ENCODE measurements around the gene PRKX.
A peak's percentile ranks its signal among the peaks of the same experiment; 100 is the strongest.
"Not testable (repeated sequence)": the region's sequence is repeated elsewhere in the genome, so short reads cannot be mapped to it uniquely, and the experiment has no call there.

PRKX gene

GRCh38 chrX:3707673-3708274, 5.7 kb downstream of the PRKX start:
- DNase-seq, result not testable (repeated sequence)

DNA sequence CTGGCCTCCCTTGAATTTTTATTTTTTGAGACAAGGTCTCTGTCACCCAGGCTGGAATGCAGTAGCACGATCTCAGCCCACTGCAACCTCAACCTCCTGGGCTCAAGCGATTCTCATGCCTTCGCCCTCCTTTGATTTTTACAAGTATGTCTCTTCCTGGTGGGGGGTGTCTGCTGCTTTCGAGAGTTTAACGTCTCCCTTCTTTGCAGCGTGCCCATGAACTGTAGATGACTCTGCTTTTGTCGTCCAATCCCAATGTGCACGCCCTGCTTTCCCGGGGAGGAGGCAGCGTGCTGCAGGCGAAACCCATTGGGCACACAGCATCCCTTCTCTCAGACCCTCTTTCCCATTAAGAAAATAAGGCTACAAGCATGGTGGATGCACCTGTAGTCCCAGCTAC, 7.0 kb downstream of the PRKX start:
- no peak for DNase-seq

GRCh38 chrX:3703251-3703650, 10.2 kb downstream of the PRKX start:
- DNase-seq, result not testable (repeated sequence)

DNA sequence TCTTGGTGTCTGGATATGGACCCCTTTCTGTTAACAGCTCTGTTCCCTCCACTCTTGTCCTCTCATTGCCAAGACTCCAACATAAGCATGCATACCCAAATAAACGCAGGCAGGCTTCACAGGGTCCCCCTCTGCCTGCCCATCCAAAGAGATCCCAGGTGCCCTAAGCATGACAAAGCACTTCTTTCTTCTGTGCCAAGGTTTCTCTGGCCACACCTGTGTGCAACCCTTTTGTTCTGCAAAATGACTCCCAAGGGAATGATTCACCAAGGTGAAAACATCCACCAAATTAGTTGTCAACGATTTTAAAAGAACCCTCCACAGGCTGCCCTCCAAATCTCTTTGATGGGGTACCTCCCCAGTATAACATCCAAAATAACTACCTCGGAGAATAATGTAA, 11.4 kb downstream of the PRKX start:
- DNase-seq, result not testable (repeated sequence)

DNA sequence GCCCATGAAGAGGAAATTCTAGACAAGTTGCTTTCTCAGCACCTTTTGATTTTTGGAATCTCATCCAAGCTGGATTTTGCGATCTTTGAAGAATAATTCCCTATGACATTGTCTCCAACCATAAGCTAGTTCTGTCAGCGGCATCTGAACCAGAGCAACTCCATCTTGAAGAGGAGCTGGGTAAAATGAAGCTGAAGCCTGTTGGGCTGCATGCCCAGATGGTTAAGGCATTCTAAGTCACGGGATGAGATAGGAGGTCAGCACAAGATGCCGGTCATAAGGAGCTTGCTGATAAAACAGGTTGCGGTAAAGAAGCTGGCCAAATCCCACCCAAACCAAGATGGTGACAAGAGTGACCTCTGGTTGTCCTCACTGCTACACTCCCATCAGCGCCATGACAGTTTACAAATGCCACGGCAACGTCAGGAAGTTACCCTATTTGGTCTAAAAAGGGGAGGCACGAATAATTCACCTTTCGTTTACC, 12.0 kb downstream of the PRKX start:
- DNase-seq, result not testable (repeated sequence)

GRCh38 chrX:3699821-3700381, 13.5 kb downstream of the PRKX start:
- DNase-seq, result no peak

DNA sequence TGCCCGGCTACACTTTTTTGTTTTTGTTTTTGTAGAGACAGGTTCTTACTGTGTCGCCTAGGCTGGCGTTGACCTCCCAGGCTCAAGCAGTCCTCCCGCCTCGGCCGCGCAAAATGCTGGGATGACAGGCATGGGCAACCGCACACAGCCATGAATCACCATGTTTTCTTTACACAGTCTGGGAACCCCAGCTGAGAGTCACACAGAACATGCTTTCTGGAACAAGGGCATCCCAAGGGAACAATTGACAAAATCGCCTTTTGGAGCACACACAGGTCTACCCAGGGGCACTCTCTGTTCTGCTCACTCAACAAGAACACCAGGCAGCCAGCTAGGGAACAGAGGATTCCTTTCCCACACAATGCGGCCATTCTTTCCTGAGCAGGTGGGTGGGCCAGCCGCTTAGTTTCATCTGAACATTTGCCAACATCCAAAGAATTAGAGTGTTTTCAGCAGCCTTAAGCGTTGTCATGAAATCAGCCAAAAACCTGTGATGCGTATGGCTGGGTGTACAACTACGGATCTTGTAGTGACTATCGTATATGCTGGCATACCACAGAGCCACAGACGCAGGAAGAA, 15.7 kb downstream of the PRKX start:
- DNase-seq, result no peak

DNA sequence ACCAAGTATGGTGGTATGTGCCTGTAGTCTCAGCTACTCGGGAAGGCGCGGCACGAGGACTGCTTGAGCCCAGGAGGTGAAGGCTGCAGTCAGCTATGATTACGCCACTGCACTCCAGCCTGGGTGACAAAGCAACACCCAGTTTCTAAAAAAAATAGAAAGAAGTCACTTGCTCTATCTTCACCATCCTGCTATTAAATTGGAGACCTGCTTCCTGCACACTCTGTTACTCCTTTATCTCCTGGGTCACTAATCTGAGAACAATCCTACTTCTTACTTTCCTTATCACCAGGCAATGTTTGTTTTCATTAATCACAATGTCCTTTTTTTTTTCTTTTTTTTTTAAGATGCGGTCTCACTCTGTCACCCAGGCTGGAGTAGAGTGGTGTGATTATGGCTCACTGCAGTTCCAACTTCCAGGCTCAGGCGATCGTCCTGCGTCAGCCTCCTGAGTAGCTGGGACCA, 16.2 kb downstream of the PRKX start:
- no peak for DNase-seq

DNA sequence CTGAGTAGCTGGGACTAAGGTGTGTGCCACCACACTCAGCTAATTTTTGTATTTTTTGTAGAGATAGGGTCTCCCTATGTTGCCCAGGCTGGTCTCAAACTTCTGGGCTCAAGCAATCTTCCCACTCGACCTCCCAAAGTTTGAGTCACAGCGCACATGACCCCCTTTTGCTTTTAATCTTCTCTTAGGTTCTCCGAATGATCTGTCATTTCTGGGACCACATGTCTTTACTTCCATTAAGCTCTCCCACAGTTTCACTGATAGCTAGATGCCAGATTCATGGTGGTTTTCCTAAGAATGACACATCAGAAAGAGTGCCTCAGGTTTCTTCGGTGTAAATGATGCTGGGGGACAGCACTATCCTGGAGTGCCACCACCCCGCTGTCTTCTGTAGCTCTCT, 17.9 kb downstream of the PRKX start:
- no peak for DNase-seq

GRCh38 chrX:3690140-3690539, 23.3 kb downstream of the PRKX start:
- DNase-seq, result no peak

DNA sequence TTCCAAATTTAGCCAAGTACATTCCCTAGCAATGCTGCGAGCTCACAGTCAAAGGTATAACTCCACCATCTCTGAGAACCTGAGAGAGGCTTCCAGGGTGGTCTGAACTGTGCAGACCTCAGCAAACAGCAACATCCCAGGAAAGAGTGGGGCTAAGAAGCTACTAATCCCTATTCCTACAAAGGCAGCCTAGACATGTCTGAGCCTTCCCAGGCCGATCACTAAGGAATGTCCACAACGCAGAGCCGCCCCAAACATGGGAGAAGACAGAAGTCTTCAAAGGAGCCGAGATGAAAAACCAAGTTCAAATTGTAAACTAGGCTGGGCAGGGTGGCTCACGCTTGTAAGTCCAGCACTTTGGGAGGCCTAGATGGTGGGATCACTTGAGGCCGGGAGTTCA, 30.2 kb downstream of the PRKX start:
- not testable (repeated sequence) for DNase-seq

- DNase-seq, result no peak
Measured at GRCh38 chrX:3680459-3680858, 33.0 kb downstream of the PRKX start.

DNA sequence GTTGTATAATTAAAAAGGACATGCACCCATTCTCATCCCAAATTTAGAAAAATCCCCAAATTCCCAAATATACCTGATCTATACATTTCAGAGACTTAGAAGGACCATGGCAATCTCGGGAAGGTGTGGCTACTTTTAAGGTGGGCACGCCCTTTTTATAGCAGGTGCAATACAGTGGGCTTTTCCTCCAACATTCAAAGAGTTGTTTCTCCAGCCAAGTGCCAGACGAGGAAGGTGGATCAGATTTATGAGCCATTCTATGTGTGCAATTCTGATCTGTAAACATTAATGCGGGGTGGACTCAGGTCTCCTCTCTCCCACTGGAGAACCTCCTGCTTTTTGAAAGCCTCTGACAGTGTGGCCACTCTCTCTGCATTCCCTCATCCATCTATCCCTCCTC, 33.8 kb downstream of the PRKX start:
- DNase-seq, result no peak

DNA sequence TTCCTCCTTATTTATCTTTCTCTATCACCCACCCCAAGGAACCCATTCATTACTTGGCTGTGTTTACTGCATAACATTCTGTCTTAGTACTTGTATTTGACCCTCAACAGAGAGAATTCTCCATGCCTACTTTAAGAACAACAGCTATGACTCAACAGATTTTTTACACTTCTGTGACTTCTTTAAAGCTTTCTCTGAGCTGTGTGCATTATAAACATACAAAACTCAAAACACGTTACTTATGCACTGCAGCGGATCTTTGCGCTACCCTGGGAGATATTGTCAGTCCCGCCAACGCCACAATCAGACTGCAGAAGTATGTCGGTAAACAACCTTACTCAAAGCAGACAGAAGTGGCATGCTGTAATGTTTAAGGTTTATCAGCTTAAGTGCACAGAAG, 35.1 kb downstream of the PRKX start:
- DNase-seq, result no peak

DNA sequence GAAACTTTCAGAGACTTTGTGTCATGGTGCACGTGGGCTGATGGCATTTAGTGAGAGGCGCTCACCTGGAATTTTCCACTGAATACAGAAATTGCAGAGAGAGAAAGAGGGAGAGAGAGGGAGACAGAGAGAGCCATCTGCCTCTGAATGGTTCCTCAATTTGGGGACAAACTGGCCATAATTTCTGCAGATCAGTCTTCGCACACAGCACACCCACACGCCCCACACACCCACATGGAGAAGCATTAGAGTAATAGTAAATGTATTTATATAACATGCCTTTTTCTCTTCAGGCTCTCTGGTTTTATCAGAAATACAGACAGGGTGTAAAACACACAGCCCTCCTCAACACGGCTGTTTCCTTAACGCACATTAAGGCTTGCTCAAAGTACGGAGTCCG, 38.6 kb downstream of the PRKX start:
- no peak for DNase-seq

- DNase-seq, result no peak
Measured at GRCh38 chrX:3669841-3670475, 43.5 kb downstream of the PRKX start.

DNA sequence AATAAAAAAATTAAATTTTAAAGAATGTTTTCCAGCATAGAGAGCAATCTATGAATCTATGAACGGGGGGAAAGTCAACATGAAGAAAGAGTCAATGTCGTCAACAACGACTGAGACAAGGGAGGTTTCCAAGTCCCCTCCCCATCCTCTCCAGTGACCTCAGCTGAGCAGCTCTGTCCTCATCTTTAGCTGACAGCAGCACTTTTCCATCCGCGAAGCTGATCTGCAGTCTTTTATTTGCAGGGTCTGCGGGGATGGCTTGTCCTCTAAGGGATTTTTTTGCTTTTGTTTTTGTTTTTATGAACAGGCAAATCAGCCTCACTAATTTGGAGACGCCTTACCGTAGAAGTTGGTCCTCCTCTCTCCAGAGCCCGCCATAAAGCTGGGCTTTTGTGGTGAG, 46.5 kb downstream of the PRKX start:
- no peak for DNase-seq

DNA sequence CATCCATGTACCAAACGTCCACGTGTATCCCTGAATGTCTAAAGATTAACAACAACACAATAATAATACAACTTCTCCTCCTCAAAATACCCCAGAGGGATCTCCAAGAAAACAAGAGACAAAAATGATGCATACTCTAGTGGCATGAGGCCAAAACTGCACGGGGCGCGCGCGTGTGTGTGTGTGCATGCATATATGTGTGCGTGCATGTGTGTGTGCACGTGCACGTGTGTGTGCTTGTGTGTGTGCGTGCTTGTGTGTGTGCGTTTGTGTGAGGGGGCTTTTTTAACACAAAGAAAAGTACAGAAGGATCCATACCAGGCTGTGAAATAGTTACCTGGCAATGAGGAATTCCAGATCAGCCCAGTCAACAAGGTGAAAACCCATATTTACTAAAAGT, 48.5 kb downstream of the PRKX start:
- no peak for DNase-seq

GRCh38 chrX:3663576-3664250, 49.7 kb downstream of the PRKX start:
- DNase-seq, result not testable (repeated sequence)

DNA sequence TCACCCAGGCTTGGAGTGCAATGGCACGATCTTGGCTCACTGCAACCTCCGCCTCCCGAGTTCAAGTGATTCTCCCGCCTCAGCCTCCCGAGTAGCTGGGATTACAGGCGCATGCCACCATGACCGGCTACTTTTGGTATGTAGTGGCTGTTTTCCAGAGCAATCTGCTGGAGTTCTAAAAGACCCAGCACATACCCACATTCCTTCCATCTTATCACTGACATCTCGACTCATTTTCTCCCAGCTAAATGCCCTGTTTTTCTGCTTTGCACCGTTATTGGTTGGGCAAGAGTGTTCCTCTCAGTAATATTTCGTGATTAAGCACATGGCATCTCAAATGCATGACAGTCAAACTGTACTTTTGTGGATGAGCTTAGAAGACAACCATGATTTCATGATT, 53.7 kb downstream of the PRKX start:
- no peak for DNase-seq

- no peak for DNase-seq
Measured at GRCh38 chrX:3655181-3655580, 58.3 kb downstream of the PRKX start.

- DNase-seq, result no peak
Measured at GRCh38 chrX:3653111-3653510, 60.3 kb downstream of the PRKX start.

DNA sequence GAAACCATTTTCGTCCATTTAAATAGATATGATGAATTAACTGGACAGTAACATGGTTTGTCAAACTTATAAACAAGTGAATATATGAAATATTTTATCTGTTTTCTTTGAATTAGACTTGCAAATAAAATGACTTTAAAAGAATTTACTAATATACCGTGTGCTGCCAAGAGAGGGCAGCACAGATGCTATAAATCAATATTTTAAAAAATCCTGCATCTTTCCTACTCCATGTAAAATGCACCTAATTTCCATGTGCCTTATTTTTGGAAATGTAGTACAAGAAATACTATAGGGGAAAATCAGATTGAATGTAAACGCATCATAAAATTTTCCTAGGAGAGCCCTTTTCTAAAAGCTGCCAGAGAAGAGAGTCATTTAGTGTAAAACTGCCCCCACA, 62.2 kb downstream of the PRKX start:
- peak; percentile 15 for DNase-seq

- no peak for DNase-seq
Measured at GRCh38 chrX:3648084-3648483, 65.4 kb downstream of the PRKX start.
